Bronchial epithelial cell (primary cell): ENCODE measurements around the gene PLAGL2. TPM values are rescaled to one million over a fixed set of nuclear protein-coding genes. Genes with fewer than 3 reads are reported as not detected.
A peak's percentile ranks its signal among the peaks of the same experiment; 100 is the strongest.

ENCODE experiments used
- DNase-seq: peaks from one replicate; pipeline ENCODE4 v3.0.0-alpha.2; 2010; ENCODE audit warnings: low read depth
- FAIRE-seq: peaks from 2 replicates; lab custom pipeline; 2011; peaks lifted over from hg19 to GRCh38; lab: Jason Lieb, UNC
- H3K27me3 ChIP-seq: 2 replicates; pipeline ENCODE4 v1.5.1; 2011; ENCODE audit warnings: low read length; ENCODE audit not compliant: control insufficient read depth, insufficient read depth
- H3K36me3 ChIP-seq: 2 replicates; pipeline ENCODE4 v1.5.1; 2011; ENCODE audit warnings: low read length; ENCODE audit not compliant: control insufficient read depth, insufficient read depth
- H3K4me3 ChIP-seq: 2 replicates; pipeline ENCODE4 v1.5.1; 2011; ENCODE audit warnings: mild to moderate bottlenecking, low read depth, low read length, control low read depth
- total RNA-seq: library from RNA; depleted of rRNA; stranded (reverse); fragments of >200 nt; gene quantifications from 2 replicates; pipeline ENCODE4 v1.2.1, GENCODE V29; 2014
- TF ChIP-seq, protein P1 (sequence below): IDR thresholded peaks from 2 replicates; pipeline ENCODE4 v1.5.1; 2011; ENCODE audit warnings: mild to moderate bottlenecking, moderate library complexity, low read length, control low read depth, inconsistent platforms; ENCODE audit not compliant: insufficient read depth, severe bottlenecking

The PLAGL2 gene
- total RNA-seq, 1 donor from 2014 or later: 2.6 TPM

DNA sequence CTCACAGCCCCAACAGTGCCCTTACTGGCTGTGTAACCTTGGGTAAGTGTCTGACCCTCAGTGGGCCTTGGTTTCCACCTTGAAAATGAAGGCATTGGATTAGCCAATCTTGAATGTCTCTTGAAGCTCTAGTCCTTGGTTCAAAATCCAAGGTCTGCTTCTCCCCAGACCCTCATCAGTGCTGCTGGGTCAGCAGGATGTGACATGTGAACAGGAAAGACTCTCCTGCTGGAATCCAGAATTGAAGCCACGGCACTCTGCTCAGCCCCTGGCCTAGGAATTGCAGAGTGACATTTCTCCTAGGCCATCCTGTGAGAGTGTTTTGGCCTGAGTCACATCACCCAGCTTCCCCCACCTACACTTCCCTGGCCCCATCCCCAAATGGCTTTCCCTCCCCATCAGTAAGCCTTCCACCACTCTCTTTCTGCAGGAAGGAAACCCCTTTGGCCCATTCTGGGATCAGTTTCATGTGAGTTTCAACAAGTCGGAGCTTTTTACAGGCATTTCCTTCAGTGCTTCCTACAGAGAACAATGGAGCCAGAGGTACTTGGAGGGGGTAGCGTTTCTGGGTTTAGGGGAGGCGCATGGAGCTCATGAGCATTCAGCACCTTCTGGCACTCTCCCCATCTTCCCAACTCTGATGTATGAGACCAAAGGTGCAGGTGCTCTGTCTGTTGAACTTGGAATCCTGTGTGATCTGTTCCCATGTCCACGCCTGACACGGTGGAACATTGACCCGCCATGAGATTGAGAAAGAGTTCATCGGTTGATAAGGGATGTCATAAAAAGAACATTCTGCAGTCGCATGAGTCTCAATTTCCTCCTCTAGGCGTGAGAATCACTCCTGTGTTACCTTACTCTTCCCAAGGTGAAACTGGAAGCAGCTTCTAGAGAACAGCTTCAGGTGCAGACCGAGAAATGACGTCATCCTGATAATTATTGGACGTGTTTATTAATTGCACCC, 8.9 kb upstream of the PLAGL2 start:
- Histone ChIP-seq H3K36me3 (peaks cover 22% of the 10 kb centered on the region), H3K27me3 (no peaks in the 10 kb centered on the region), H3K4me3 (no peak overlapping the region)
- TF ChIP-seq, protein P1, sequence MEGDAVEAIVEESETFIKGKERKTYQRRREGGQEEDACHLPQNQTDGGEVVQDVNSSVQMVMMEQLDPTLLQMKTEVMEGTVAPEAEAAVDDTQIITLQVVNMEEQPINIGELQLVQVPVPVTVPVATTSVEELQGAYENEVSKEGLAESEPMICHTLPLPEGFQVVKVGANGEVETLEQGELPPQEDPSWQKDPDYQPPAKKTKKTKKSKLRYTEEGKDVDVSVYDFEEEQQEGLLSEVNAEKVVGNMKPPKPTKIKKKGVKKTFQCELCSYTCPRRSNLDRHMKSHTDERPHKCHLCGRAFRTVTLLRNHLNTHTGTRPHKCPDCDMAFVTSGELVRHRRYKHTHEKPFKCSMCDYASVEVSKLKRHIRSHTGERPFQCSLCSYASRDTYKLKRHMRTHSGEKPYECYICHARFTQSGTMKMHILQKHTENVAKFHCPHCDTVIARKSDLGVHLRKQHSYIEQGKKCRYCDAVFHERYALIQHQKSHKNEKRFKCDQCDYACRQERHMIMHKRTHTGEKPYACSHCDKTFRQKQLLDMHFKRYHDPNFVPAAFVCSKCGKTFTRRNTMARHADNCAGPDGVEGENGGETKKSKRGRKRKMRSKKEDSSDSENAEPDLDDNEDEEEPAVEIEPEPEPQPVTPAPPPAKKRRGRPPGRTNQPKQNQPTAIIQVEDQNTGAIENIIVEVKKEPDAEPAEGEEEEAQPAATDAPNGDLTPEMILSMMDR: no peak
- no peak for FAIRE-seq
- DNase-seq: no peak

DNA sequence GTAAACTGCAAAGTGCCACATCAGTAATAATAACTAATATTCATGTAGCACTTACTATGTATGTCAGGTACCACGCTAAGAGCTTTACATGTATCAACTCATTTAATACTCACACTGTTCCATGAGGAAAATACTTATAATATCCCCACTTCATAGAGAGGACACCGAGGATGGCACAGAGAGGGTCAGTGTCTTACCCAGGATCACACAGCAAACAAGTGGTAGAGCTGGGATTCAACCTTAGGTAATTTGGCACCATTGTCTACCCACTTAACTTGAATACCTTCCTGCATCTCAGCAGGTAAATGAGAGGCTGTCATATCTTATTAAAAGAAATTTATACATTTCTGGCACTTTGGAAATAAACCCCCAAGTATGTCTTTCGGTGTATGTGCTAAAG, 8.2 kb upstream of the PLAGL2 start:
- Histone ChIP-seq H3K27me3 (no peaks in the 10 kb centered on the region), H3K4me3 (no peak overlapping the region), H3K36me3 (peaks cover 25% of the 10 kb centered on the region)
- TF ChIP-seq, protein P1: no peak
- DNase-seq: no peak
- no peak for FAIRE-seq

DNA sequence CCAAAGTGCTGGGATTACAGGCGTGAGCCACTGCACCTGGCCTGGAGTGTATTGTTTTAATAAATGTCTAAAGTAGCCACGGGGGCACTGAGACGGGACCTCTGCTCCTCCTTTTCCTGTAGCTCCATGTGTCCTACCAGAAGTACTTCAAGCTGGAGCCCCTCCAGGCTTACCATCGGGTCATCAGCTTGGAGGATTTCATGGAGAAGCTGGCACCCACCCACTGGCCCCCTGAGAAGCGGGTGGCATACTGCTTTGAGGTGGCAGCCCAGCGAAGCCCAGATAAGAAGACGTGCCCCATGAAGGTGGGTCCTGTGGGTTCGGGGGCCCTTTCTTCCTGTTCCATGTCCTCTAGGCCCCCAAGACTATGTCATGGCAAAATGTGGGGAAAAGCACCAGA, 7.6 kb upstream of the PLAGL2 start:
- TF ChIP-seq, protein P1: no peak

DNA sequence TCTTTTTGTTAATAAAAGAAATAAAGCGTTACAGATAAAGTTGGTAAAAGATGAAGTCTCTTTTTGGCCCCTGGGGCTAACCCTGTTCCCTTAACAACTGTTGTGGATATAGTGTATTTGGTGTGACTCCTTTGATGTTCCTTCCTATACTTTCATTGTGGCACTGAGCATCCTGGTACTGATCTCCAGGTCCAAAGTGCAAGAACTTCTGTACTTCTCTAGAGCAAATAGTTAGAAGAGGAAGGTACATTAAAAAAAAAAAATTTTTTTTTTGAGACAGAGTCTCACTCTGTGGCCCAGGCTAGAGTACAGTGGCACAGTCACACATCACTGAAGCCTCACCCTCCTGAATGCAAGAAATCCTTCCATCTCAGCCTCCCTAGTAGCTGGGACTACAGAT, 6.3 kb upstream of the PLAGL2 start:
- Histone ChIP-seq H3K36me3 (peaks cover 27% of the 10 kb centered on the region), H3K27me3 (no peaks in the 10 kb centered on the region), H3K4me3 (no peak overlapping the region)
- TF ChIP-seq, protein P1: no peak
- DNase-seq: no peak
- FAIRE-seq: no peak

More for the DNA sequence above, 7.6 kb upstream of the PLAGL2 start:
- Histone ChIP-seq H3K4me3 (no peak overlapping the region), H3K36me3 (peaks cover 25% of the 10 kb centered on the region), H3K27me3 (no peaks in the 10 kb centered on the region)
- DNase-seq (no peak), FAIRE-seq (no peak)

DNA sequence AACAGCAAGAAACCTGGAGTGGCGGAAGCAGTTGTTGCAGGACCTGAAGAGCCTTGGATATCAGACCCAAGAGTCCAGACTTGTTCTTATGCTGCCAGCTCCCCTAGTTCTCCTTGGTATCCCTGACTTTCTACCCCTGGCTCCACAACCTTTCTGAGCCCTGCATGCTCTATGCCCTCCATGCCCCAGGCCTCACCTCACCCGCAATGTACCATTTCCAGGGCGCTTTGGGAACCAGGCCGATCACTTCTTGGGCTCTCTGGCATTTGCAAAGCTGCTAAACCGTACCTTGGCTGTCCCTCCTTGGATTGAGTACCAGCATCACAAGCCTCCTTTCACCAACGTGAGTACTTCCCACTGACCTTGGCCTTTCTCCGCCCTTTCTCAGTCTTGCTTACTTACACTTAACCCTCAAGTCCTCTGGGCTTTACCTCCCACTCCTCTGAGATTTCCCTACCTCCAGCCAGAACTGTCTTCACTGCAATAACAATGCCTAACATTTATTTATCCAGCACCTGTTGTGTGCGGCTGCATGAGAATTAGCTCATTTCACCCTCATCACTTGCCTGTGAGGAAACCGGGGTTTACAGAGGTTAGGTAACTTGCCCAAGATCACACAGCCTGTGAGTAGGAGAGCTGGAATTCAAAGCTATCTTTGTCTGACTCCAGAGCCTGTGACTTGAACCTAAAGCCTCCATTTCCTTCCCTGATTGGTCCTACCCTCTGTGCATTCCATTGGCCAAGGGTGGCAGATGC, 2.5 kb upstream of the PLAGL2 start:
- no peaks in the 10 kb centered on the region for H3K27me3 ChIP-seq
- H3K4me3 ChIP-seq: no peak overlapping the region
- no peak for FAIRE-seq
- H3K36me3 ChIP-seq: peaks cover 12% of the 10 kb centered on the region
- TF ChIP-seq, protein P1: no peak
- peak; percentile 28 for DNase-seq
